ENCODE results near the gene TMEM80. TPM values are rescaled to one million over a fixed set of nuclear protein-coding genes. Genes with fewer than 3 reads are reported as not detected.

The TMEM80 gene
- total and polyA plus RNA-seq, 10 of the 15 experiments (the other 5 are each of a cell fraction or from before 2014, with no cell fraction given), result 6.7 to 30.9 (median 20.7) TPM

DNA sequence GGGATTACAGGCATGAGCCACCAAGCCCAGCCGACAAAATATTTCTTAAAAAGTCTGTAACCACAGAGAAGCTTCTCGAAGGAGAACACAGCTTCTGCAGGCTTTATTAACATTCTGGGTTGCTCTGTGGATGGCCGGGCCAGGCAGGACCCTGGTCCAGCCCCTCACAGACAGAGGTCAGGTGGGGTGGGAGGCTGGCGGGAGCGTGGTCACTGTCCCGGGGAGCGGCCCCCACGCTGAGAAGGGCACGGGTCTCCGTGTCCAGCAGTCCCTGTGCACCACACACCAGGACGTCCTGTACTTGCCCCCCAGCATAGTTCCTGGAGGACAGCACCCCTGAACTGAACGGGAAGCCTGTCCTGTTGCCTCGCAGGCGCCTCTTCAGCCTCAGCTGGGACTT is 39.2 kb upstream of the TMEM80 start:
- no peaks in the 10 kb centered on the region for H3K79me2 ChIP-seq (ENCODE audit: control insufficient read depth, insufficient read depth, low read length)
- H4K20me1 ChIP-seq (ENCODE audit: control insufficient read depth, insufficient read depth), result no peaks in the 10 kb centered on the region
- H2AFZ ChIP-seq (ENCODE audit: control insufficient read depth, low read depth, low read length), result no peak overlapping the region
- DNase-seq (ENCODE audit: low read depth, low spot score) (no peak), ATAC-seq (no peak), FAIRE-seq (no peak)
- 96% methylated on average over 14 of the region's 14 CpGs for WGBS (ENCODE audit: insufficient coverage, insufficient replicate concordance, low lambda C conversion rate, missing lambda C conversion rate)
- ChIA-PET POLR2A (no interaction called here), RAD21 (ENCODE audit: unreplicated experiment) (no interaction called here), SMC1A (ENCODE audit: uncharacterized antibody, unreplicated experiment) (interaction anchor here (1.1 kb wide), 1 partner anchor 25 kb away, joined by 3 read pairs; no protein-coding TSS in a partner anchor), CTCF (no interaction called here)
- peaks cover 13% of the 10 kb centered on the region for H3K4me1 ChIP-seq (ENCODE audit: control insufficient read depth, insufficient read depth, low read length)
- H3K9ac ChIP-seq (ENCODE audit: control insufficient read depth, insufficient read depth, low read length), result no peak overlapping the region
- no TSS peak for BruUV-seq (replicated peaks)
- in situ Hi-C loops (cut with MboI) (no loop called here), intact Hi-C loops (cut with micrococcal nuclease; ENCODE audit: unreplicated experiment) (no loop called here)
- no peak overlapping the region for H3K4me2 ChIP-seq (ENCODE audit: control insufficient read depth, insufficient read depth)
- H3K36me3 ChIP-seq (ENCODE audit: control insufficient read depth in 2 of 2, insufficient read depth in 2 of 2, low read length in 1 of 2), result peaks cover 5 to 13% of the 10 kb centered on the region in 2 experiments; a peak in 3 of 4 replicates
- H3K4me3 ChIP-seq, result no peak overlapping the region
- no peaks in the 10 kb centered on the region for H3K27me3 ChIP-seq (replicated peaks in 1 of 2; ENCODE audit: control insufficient read depth in 2 of 2, insufficient read depth in 2 of 2, low read length in 1 of 2)
- H3K27ac ChIP-seq (ENCODE audit: control insufficient read depth, insufficient read depth), result no peak overlapping the region
- H3K9me3 ChIP-seq (replicated peaks; ENCODE audit: control insufficient read depth, insufficient read depth, low read length), result no peaks in the 10 kb centered on the region
- TF ChIP-seq YY1 (IDR thresholded peaks at IDR 0.05; ENCODE audit: low read depth, low read length) (no peak), MXI1 (IDR thresholded peaks at IDR 0.05; ENCODE audit: low read depth, low read length) (no peak), CUX1 (IDR thresholded peaks at IDR 0.05; ENCODE audit: insufficient replicate concordance, low read depth, low read length) (no peak), RAD21 (IDR thresholded peaks at IDR 0.05; ENCODE audit: insufficient read depth, low read depth, low read length) (no peak), CREB1 (IDR thresholded peaks at IDR 0.05; ENCODE audit: low read depth) (no peak), JUNB (IDR thresholded peaks at IDR 0.05) (no peak), ZNF592 (IDR thresholded peaks at IDR 0.05) (no peak), RELA (IDR thresholded peaks at IDR 0.05; ENCODE audit: borderline replicate concordance, partially characterized antibody) (no peak), BACH1 (IDR thresholded peaks at IDR 0.05; ENCODE audit: borderline replicate concordance) (no peak), SREBF1 (IDR thresholded peaks at IDR 0.05; ENCODE audit: low read length) (no peak), SUZ12 (IDR thresholded peaks at IDR 0.05; ENCODE audit: unreplicated experiment) (no peak), SP1 (IDR thresholded peaks at IDR 0.05; ENCODE audit: low read depth, low read length) (no peak), NR2C2 (IDR thresholded peaks at IDR 0.05; ENCODE audit: borderline replicate concordance, control insufficient read depth, insufficient read length, low read depth) (no peak), KLF5 (IDR thresholded peaks at IDR 0.05; ENCODE audit: partially characterized antibody) (no peak)

All from GM12878 (cell line).